B cell (primary cell): ENCODE results near the gene EXD3.

Experiments
- CTCF ChIP-seq: fragments of 200-600 bp; IDR thresholded peaks from one replicate; pipeline ENCODE4 v1.8.0; 2022; ENCODE audit warnings: antibody characterized with exemption, mild to moderate bottlenecking
- EZH2 ChIP-seq: IDR thresholded peaks from 2 replicates; pipeline ENCODE4 v1.6.1; 2012; ENCODE audit warnings: borderline replicate concordance, low read depth, mild to moderate bottlenecking, moderate library complexity, low read length; ENCODE audit not compliant: insufficient read depth, poor library complexity, severe bottlenecking

- TF ChIP-seq CTCF = no peak
- no peak for TF ChIP-seq EZH2
These were observed 15.0 kb upstream of the EXD3 start for GRCh38 chr9:137437691-137438590.
